Islet precursor cell (in vitro differentiated cells): Measurements from ENCODE around the gene GGN.

Experiments used
- DNase-seq: peaks from one replicate; pipeline ENCODE4 v3.0.0-alpha.2; 2018

Gene GGN

GRCh38 chr19:38360839-38361631, 26.8 kb downstream of the GGN start:
- DNase-seq: no peak

GRCh38 chr19:38360351-38360750, 27.5 kb downstream of the GGN start:
- no peak for DNase-seq

GRCh38 chr19:38359242-38360021, 28.4 kb downstream of the GGN start:
- no peak for DNase-seq

GRCh38 chr19:38358071-38358470, 29.8 kb downstream of the GGN start:
- no peak for DNase-seq

- no peak for DNase-seq
Observed at GRCh38 chr19:38355728-38356725, 31.8 kb downstream of the GGN start.

GRCh38 chr19:38352611-38353010, 35.2 kb downstream of the GGN start:
- no peak for DNase-seq

- no peak for DNase-seq
Observed at GRCh38 chr19:38351865-38352395, 35.9 kb downstream of the GGN start.

GRCh38 chr19:38350883-38351282, 37.0 kb downstream of the GGN start:
- no peak for DNase-seq

GRCh38 chr19:38346837-38347236, 41.0 kb downstream of the GGN start:
- no peak for DNase-seq

- no peak for DNase-seq
Observed at GRCh38 chr19:38340927-38341326, 46.9 kb downstream of the GGN start.

- peak; percentile 85 for DNase-seq
Observed at GRCh38 chr19:38339011-38339410, 48.8 kb downstream of the GGN start.

- no peak for DNase-seq
Observed at GRCh38 chr19:38337360-38337653, 50.5 kb downstream of the GGN start.

GRCh38 chr19:38336638-38337359, 51.0 kb downstream of the GGN start:
- DNase-seq: peak; percentile 98

GRCh38 chr19:38335949-38336637, 51.7 kb downstream of the GGN start:
- DNase-seq: peak; percentile 98
